ENCODE measurements around the gene NRP2. TPM values are rescaled to one million over a fixed set of nuclear protein-coding genes. Genes with fewer than 3 reads are reported as not detected.
A peak's percentile ranks its signal among the peaks of the same experiment; 100 is the strongest.

NRP2 gene
- total RNA-seq, 1 donor from 2014 or later = 43.3 TPM

GRCh38 chr2:205752924-205753323 is 70.6 kb downstream of the NRP2 start:
- no peak for DNase-seq (ENCODE audit: low read depth, low spot score)

DNA sequence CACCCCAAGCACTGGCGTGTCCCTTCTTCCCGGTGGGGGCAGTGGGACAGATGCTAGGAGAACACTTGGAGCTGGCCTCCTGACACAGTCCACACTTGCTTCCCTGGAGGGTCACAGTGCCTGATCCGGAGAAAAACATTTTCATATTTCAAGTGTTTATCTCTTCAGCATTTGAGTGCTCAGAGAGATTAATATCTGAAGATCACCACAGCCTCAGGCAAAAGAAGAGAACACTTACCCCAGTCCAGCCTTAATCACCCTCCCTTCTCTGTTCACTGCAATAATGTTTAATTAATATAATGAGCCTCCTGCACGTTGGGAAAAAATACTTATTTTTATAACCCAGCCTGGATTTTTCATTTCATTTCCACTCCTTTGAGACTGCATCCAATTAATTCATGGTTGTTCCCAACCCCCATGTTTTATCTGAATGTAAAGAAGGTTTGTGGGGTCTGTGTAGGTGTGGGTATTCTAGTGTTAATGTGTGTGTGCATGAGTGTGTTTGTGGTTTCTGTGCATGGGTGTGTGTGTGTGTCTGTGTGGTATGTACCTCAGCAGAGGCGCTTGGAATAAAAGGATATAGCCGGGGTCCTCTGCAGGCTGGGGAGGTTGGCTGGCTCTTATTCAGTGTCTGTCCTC is 72.1 kb downstream of the NRP2 start:
- no peak for DNase-seq (ENCODE audit: low read depth, low spot score)

- no peak for DNase-seq (ENCODE audit: low read depth, low spot score)
These were observed 72.6 kb downstream of the NRP2 start for GRCh38 chr2:205754924-205755321.

- DNase-seq (ENCODE audit: low read depth, low spot score) = no peak
These were observed 73.6 kb downstream of the NRP2 start for GRCh38 chr2:205755923-205756322.

DNA sequence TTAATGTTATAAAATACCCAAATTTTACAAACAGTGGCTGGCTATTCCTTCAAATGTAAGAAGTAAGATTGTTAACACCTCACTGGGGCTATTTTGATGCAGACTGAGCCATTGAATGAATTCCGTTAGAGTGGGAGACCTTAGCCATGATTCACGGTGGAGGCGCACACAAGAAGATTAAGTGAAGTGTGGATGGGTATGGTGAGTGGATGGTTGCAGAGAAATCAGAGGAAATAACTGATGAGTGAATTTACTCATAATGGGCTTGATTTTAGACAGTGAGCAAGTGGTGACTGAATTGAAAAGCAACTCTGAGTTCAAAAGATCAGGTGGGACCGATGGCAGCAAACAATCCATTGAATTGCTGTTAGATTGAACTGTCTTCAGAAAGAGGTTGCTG is 75.0 kb downstream of the NRP2 start:
- no peak for DNase-seq (ENCODE audit: low read depth, low spot score)

GRCh38 chr2:205758051-205758450 is 75.8 kb downstream of the NRP2 start:
- DNase-seq (ENCODE audit: low read depth, low spot score) = no peak

- peak; percentile 73 for DNase-seq (ENCODE audit: low read depth, low spot score)
These were observed 76.2 kb downstream of the NRP2 start for GRCh38 chr2:205758500-205758899.

DNA sequence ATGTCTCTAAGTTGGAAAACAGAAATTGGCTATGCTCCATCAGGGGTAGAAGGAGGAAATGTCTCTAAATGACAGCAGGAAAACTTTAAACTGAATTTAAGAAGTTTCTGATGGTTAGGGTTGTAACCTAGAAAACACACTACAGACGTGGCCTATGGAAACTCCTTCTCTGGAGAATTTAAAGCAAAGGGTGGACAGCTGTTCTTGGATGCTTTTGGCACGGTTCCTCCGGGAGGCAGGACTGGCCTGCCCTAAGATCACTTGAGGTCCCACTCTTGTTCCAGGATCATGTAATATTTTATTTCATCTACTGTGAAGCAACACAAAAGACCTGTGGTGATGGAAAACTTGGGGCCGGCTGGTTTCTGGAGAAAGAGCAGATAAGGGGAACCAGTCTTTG is 77.0 kb downstream of the NRP2 start:
- no peak for DNase-seq (ENCODE audit: low read depth, low spot score)

- DNase-seq (ENCODE audit: low read depth, low spot score) = no peak
These were observed 77.4 kb downstream of the NRP2 start for GRCh38 chr2:205759732-205760131.

DNA sequence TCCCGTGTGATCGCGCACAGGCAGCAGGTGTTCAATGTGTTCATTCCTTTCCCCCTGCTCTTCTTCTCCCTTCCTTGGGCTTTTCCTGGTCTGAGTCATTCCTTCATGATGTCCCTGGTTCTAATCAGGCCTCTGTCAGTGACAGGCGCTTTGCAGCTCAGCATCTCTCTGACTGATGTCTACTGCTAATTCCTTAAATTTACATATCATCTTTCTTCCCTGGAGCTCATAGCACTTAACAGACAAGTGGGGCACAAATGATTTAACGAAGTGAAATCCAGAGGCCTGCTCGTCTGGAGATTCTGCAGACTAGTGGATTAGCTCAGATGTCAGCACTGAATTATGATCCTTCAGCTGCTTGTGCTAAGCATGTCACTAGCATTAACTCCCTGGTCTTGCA is 77.9 kb downstream of the NRP2 start:
- DNase-seq (ENCODE audit: low read depth, low spot score) = no peak

DNA sequence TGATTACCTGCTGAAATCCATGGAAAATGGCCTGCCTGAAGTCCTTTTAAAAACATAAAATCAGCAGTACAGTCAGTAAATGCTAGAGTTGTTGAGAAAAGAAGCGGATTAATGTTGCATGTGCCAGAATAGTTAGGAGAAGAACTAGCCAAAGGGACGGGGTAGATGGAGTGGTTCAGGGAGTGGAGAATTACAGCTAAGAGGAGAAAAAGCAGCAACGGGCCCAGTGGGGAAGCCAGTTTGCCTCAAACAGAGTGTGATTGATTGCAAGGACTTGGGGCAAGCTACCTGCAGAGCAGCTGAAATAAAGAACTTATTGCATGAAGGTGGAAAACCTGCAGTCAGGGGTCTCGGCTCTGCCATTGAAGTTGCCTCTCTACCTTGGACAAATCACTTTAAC is 79.1 kb downstream of the NRP2 start:
- DNase-seq (ENCODE audit: low read depth, low spot score) = no peak

DNA sequence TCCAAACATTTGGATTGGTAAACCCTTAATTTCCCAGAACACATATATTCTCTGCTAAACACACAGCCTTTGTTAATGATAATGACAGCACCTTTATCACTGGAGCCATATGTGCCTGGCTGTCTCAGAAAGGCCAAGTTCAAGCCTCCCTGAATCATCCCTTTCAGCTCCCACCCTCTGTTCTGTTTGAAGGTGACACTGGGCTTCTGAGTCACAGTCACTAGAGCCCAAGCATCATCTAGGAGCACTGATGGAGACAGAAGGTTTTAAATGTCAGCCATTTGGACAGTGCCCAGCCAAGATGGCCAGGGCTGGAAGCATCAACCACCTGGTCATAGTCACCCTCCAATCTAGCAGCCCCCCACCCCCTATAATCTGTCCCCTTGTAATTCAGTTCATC is 80.6 kb downstream of the NRP2 start:
- DNase-seq (ENCODE audit: low read depth, low spot score) = no peak

GRCh38 chr2:205763708-205764211 is 81.5 kb downstream of the NRP2 start:
- peak; percentile 80 for DNase-seq (ENCODE audit: low read depth, low spot score)

GRCh38 chr2:205764270-205764746 is 82.0 kb downstream of the NRP2 start:
- no peak for DNase-seq (ENCODE audit: low read depth, low spot score)

GRCh38 chr2:205765151-205765550 is 82.8 kb downstream of the NRP2 start:
- DNase-seq (ENCODE audit: low read depth, low spot score) = no peak

- no peak for DNase-seq (ENCODE audit: low read depth, low spot score)
These were observed 84.6 kb downstream of the NRP2 start for GRCh38 chr2:205766779-205767359.

- no peak for DNase-seq (ENCODE audit: low read depth, low spot score)
These were observed 85.3 kb downstream of the NRP2 start for GRCh38 chr2:205767617-205768016.

GRCh38 chr2:205768341-205768740 is 86.0 kb downstream of the NRP2 start:
- no peak for DNase-seq (ENCODE audit: low read depth, low spot score)

DNA sequence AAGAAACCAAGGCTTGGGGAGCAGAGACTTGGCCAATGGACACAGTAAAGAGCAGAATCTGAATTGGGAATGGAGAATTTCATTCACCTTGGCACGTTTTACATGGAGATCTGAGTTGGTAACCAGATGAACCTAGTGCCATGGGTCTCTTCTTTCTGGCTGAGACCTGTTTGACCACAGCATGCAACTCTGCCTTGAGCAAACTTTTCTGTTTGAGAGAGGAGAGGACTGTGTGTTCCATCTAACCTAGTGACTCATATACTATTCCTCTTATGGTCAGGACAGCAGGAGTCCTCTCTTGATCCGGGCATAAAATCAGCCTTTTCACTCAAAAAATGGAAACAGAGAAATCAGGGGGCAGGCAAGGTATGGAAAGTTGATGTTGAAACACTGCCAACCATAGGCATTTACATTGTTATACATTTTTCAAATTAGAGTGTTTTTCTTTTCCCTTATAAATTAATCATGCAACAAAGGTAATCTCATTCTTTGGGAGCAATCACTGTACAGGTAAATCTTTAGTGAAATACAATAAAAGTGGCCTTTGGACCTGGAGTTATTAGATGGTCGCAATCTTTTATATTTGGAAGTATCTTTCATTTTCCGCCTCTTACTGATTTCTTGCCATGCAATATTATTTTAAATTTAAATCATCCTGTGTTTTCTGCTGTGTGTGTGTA is 86.7 kb downstream of the NRP2 start:
- DNase-seq (ENCODE audit: low read depth, low spot score) = no peak

GRCh38 chr2:205769495-205769850 is 87.2 kb downstream of the NRP2 start:
- peak; percentile 79 for DNase-seq (ENCODE audit: low read depth, low spot score)

GRCh38 chr2:205769879-205770278 is 87.6 kb downstream of the NRP2 start:
- DNase-seq (ENCODE audit: low read depth, low spot score) = no peak

- no peak for DNase-seq (ENCODE audit: low read depth, low spot score)
These were observed 88.3 kb downstream of the NRP2 start for GRCh38 chr2:205770577-205770976.

- no peak for DNase-seq (ENCODE audit: low read depth, low spot score)
These were observed 88.7 kb downstream of the NRP2 start for GRCh38 chr2:205771031-205771430.

All from pulmonary artery endothelial cell (primary cell).